CD8-positive, alpha-beta memory T cell (primary cell): ENCODE measurements around the gene NBDY. TPM values are rescaled to one million over a fixed set of nuclear protein-coding genes. Genes with fewer than 3 reads are reported as not detected.
A peak's percentile ranks its signal among the peaks of the same experiment; 100 is the strongest.
"Not testable (repeated sequence)": the region's sequence is repeated elsewhere in the genome, so short reads cannot be mapped to it uniquely, and the experiment has no call there.

ENCODE experiments used
- CTCF ChIA-PET: fragments of 350-600 bp; sonication (Branson Sonifier 250); formaldehyde crosslinking; loops from one replicate; lab custom pipeline; 2021; ENCODE audit warnings: antibody characterized with exemption; lab: Charles Lee
- POLR2A ChIA-PET: fragments of 350-600 bp; sonication (Branson Sonifier 250); formaldehyde crosslinking; loops from one replicate; lab custom pipeline; 2021; ENCODE audit warnings: antibody characterized with exemption; lab: Charles Lee
- DNase-seq, 5 donors: peaks; one replicate each; pipeline versions ENCODE4 v3.0.0 to v3.0.0-alpha.2; 2020 to 2022; ENCODE audit warnings: mixed read lengths in 1 of 5
- H3K27ac ChIP-seq: one replicate; pipeline ENCODE4 v1.7.0; 2013; ENCODE audit warnings: low read depth, mild to moderate bottlenecking, low read length, moderate library complexity
- H3K27me3 ChIP-seq: 2 replicates; pipeline ENCODE4 v1.7.0; 2013; ENCODE audit warnings: low read length, mild to moderate bottlenecking; ENCODE audit not compliant: insufficient read depth, poor library complexity, severe bottlenecking
- H3K36me3 ChIP-seq: 2 replicates; pipeline ENCODE4 v1.7.0; 2013; ENCODE audit warnings: mild to moderate bottlenecking, low read length, moderate library complexity; ENCODE audit not compliant: insufficient read depth
- H3K4me1 ChIP-seq: 2 replicates; pipeline ENCODE4 v1.7.0; 2013; ENCODE audit warnings: mild to moderate bottlenecking, low read length, moderate library complexity; ENCODE audit not compliant: insufficient read depth
- H3K4me3 ChIP-seq: 2 replicates; pipeline ENCODE4 v1.7.0; 2013; ENCODE audit warnings: mild to moderate bottlenecking, low read length
- H3K9me3 ChIP-seq: 2 replicates; pipeline ENCODE4 v1.7.0; 2013; ENCODE audit warnings: mild to moderate bottlenecking, low read length
- H3K27ac Mint-ChIP-seq, 8 donors: one replicate each; pipeline ENCODE4 v1.8.0; 2020 to 2021; ENCODE audit warnings: mixed read lengths in 8 of 8, mild to moderate bottlenecking in 6 of 8, inconsistent platforms in 3 of 8, moderate library complexity in 3 of 8
- H3K27me3 Mint-ChIP-seq, 2 donors: one replicate each; pipeline ENCODE4 v1.8.0; 2020 to 2021; ENCODE audit warnings: mixed read lengths in 2 of 2, mild to moderate bottlenecking in 1 of 2, moderate library complexity in 1 of 2
- H3K36me3 Mint-ChIP-seq, 3 donors: one replicate each; pipeline ENCODE4 v1.8.0; 2020 to 2021; ENCODE audit warnings: mixed read lengths in 3 of 3, inconsistent platforms in 1 of 3, mild to moderate bottlenecking in 1 of 3
- H3K4me1 Mint-ChIP-seq, 3 donors: one replicate each; pipeline ENCODE4 v1.8.0; 2020 to 2021; ENCODE audit warnings: mixed read lengths in 3 of 3, inconsistent platforms in 1 of 3, mild to moderate bottlenecking in 1 of 3
- H3K4me3 Mint-ChIP-seq, 7 donors: one replicate each; pipeline ENCODE4 v1.8.0; 2020 to 2021; ENCODE audit warnings: mixed read lengths in 7 of 7, mild to moderate bottlenecking in 6 of 7, moderate library complexity in 4 of 7, inconsistent platforms in 2 of 7
- H3K9me3 Mint-ChIP-seq, 5 donors: one replicate each; pipeline ENCODE4 v1.8.0; 2020 to 2022; ENCODE audit warnings: mixed read lengths in 5 of 5, mild to moderate bottlenecking in 3 of 5, moderate library complexity in 2 of 5, inconsistent platforms in 1 of 5
- polyA plus RNA-seq: library from polyadenylated mRNA; unstranded; fragments of 300-500 nt; fragmentation: Illumina TruSeq; gene quantifications from one replicate; pipeline ENCODE4 v1.2.3, GENCODE V29; 2021
- total RNA-seq, 2 experiments: library from RNA; stranded (reverse); gene quantifications; one replicate each; pipeline ENCODE4 v1.2.3, GENCODE V29; 2021

Gene NBDY
- total and polyA plus RNA-seq, 3 experiments from 2014 or later, result 34.1 to 65.2 (median 34.8) TPM

GRCh38 chrX:56764975-56765791, 36.1 kb downstream of the NBDY start:
- H3K27ac Mint-ChIP-seq, result peak overlapping the region; percentile 83 to 98 (median 92)
- POLR2A ChIA-PET, result interaction anchor here (0.7 kb wide), 1 partner anchor 213 kb away, joined by 3 read pairs; no protein-coding TSS in a partner anchor
- no peak overlapping the region for H3K27ac ChIP-seq
- H3K27me3 Mint-ChIP-seq, result peaks cover 0 to 2% of the 10 kb centered on the region in 2 donors
- peaks cover 53 to 62% (median 54%) of the 10 kb centered on the region in 3 donors for H3K4me1 Mint-ChIP-seq
- no peaks in the 10 kb centered on the region for H3K9me3 ChIP-seq
- H3K9me3 Mint-ChIP-seq, result no peaks in the 10 kb centered on the region
- peak overlapping the region; percentile 45 for H3K4me3 ChIP-seq
- H3K4me3 Mint-ChIP-seq, result peak overlapping the region; percentile 28 to 98 (median 94)
- peak in 2 of 5 donors; percentile 44 to 65 for DNase-seq
- no peaks in the 10 kb centered on the region for H3K36me3 ChIP-seq
- peaks cover 0 to 7% (median 0%) of the 10 kb centered on the region in 3 donors for H3K36me3 Mint-ChIP-seq
- peaks cover 41% of the 10 kb centered on the region for H3K4me1 ChIP-seq
- CTCF ChIA-PET, result interaction anchor here (1.3 to 2.3 kb wide), 2 partner anchors 38 to 213 kb away, joined by 4 to 16 read pairs; no protein-coding TSS in a partner anchor
- H3K27me3 ChIP-seq, result no peaks in the 10 kb centered on the region

DNA sequence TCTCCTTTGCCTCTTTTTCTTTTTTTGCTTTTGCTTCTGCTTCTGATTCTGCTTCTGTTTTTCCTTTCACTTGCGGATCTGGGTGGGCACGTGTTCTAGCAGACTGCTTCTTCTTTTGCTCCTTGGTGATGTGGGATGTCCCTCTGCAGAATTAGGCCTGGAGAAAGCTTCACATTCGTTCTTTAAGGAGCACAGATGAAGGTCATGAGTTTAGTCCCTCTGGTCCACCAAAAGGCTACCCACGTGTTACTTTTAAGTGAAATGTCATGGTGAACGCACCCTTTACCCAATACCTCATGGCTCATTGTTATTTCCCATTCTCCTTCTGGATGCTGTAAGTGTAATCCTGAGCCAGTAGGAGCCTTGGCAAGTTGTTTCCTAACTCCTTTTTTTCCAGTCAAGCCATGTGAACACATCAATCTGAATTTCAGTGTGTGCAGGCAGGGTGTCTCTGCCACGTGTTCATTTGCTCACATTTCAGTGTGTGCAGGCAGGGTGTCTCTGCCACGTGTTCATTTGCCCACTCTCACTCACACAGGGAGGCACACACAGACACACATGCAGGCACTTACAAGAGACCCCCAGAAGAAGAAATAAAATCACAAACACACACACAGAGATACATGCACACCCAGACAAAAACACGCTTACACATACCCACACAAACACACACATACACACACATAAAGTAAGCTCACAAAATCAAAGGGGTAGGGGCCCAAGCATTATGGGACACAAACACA, 36.9 kb downstream of the NBDY start:
- peak overlapping the region; percentile 83 to 98 (median 92) for H3K27ac Mint-ChIP-seq
- no peaks in the 10 kb centered on the region for H3K9me3 ChIP-seq
- H3K27me3 ChIP-seq, result no peaks in the 10 kb centered on the region
- H3K4me3 ChIP-seq, result no peak overlapping the region
- peak overlapping the region; percentile 58 to 98 (median 94) for H3K4me3 Mint-ChIP-seq
- H3K27ac ChIP-seq, result no peak overlapping the region
- H3K27me3 Mint-ChIP-seq, result peaks cover 0 to 2% of the 10 kb centered on the region in 2 donors
- no peaks in the 10 kb centered on the region for H3K9me3 Mint-ChIP-seq
- peaks cover 50 to 59% (median 53%) of the 10 kb centered on the region in 3 donors for H3K4me1 Mint-ChIP-seq
- CTCF ChIA-PET, result interaction anchor here (2.3 kb wide), 1 partner anchor 212 kb away, joined by 16 read pairs; no protein-coding TSS in a partner anchor
- peaks cover 0 to 7% (median 0%) of the 10 kb centered on the region in 3 donors for H3K36me3 Mint-ChIP-seq
- POLR2A ChIA-PET, result interaction anchor here (0.7 kb wide), 1 partner anchor 213 kb away, joined by 3 read pairs; no protein-coding TSS in a partner anchor
- no peak for DNase-seq
- no peaks in the 10 kb centered on the region for H3K36me3 ChIP-seq
- peaks cover 41% of the 10 kb centered on the region for H3K4me1 ChIP-seq

DNA sequence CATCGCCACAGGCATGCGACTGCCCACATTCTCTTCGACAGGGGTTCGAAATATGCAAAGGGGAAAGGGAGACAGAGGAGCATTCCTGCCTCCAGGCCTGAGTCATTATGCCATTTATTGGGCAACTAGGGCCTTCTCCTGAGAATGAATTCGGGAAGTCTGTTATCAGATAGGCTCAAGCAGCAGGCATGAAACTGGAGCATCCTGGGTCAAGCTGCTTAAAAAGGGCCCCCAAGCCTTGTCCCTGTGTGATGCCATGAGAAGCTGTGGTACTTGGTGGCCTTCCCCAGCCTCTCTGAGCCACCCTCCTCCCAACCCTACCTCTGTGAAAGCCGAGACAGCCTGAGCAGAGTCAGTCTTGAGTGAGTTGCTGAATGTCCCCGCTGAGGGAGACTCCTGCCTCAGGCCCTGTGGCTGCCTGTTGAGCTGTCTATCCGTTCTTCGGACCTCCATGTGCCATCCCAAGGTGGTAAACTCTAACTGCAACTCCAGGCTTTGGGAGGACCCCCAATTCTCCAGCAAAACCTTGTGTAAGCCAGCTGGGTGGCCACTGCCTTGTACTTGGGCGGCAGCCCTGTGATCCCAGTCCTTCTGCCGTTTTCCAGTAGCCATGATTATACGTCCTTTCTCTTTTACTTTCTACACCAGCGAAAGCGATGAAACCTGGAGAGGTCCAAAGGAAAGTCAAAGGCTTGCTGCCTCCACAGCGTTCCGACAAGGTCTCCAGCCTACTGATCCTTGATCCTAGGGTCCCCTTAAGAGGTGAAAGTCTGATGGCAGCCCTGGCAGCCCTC, 37.7 kb downstream of the NBDY start:
- peak in 1 of 5 donors; percentile 45 for DNase-seq
- Histone ChIP-seq H3K4me1 (peaks cover 38% of the 10 kb centered on the region), H3K9me3 (no peaks in the 10 kb centered on the region), H3K4me3 (no peak overlapping the region), H3K36me3 (no peaks in the 10 kb centered on the region), H3K27ac (no peak overlapping the region), H3K27me3 (no peaks in the 10 kb centered on the region)
- Mint-ChIP-seq H3K4me1 (peaks cover 43 to 51% (median 47%) of the 10 kb centered on the region in 3 donors), H3K27me3 (peaks cover 0 to 2% of the 10 kb centered on the region in 2 donors), H3K9me3 (no peaks in the 10 kb centered on the region), H3K27ac (peak overlapping the region; percentile 31 to 93 (median 72)), H3K4me3 (peak overlapping the region in 6 of 7 donors; percentile 58 to 98 (median 94)), H3K36me3 (peaks cover 0 to 7% (median 0%) of the 10 kb centered on the region in 3 donors)
- ChIA-PET POLR2A (no interaction called here), CTCF (no interaction called here)

DNA sequence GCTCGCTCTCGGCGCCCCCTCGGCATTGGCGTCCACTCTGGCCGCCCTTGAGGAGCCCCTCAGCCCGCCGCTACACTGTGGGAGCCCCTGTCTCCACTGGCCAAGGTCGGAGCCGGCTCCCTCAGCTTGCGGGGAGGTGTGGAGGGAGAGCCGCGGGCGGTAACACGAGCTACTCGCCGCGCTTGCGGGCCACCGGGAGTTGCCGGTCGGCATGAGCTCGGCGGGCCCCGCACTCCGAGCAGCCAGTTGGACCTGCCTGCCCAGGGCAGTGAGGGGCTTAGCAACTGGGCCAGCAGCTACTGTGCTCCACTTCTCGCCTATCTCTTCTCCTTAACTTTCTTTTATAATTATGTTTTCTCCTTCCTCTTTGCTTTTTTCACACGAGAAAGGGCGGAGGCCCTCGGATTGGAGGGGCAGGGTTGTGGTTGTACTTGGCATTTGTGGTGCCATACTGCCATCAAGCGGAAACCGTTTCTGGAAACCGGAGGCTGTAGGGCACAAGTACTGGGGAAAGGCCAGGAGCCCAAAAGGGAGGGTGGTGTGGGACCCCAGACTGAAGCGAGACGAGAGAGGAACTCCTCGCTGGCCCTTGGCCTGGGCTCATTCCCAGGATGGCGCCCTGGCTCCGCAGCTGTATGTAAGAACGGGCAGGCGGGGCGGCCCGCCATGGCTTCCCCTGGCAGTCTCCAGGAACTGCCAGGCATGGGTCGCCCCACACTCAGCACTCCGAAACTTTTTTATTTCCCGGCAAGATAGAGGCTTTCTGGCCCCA, 38.5 kb downstream of the NBDY start:
- H3K4me3 Mint-ChIP-seq, result peak overlapping the region in 5 of 7 donors; percentile 91 to 98 (median 94)

GRCh38 chrX:56768120-56768660, 39.1 kb downstream of the NBDY start:
- H3K27me3 Mint-ChIP-seq, CTCF ChIA-PET, DNase-seq, H3K9me3 Mint-ChIP-seq, H3K9me3 ChIP-seq, H3K36me3 ChIP-seq, H3K27me3 ChIP-seq, H3K27ac Mint-ChIP-seq, H3K36me3 Mint-ChIP-seq, POLR2A ChIA-PET, H3K4me3 ChIP-seq, H3K4me3 Mint-ChIP-seq, H3K27ac ChIP-seq: not testable (repeated sequence)
- peaks cover 28 to 37% (median 34%) of the 10 kb centered on the region in 3 donors for H3K4me1 Mint-ChIP-seq
- peaks cover 24% of the 10 kb centered on the region for H3K4me1 ChIP-seq

More for the DNA sequence above, 38.5 kb downstream of the NBDY start:
- Mint-ChIP-seq H3K4me1 (peaks cover 35 to 43% (median 39%) of the 10 kb centered on the region in 3 donors), H3K27ac (peak overlapping the region in 6 of 8 donors; percentile 60 to 93 (median 88))
- CTCF ChIA-PET, H3K27me3 Mint-ChIP-seq, H3K36me3 ChIP-seq, H3K4me3 ChIP-seq, H3K27me3 ChIP-seq, H3K27ac ChIP-seq, H3K9me3 ChIP-seq, H3K9me3 Mint-ChIP-seq, H3K36me3 Mint-ChIP-seq, POLR2A ChIA-PET: not testable (repeated sequence)
- peaks cover 31% of the 10 kb centered on the region for H3K4me1 ChIP-seq
- DNase-seq, result peak in 2 of 5 donors; percentile 69 to 74

DNA sequence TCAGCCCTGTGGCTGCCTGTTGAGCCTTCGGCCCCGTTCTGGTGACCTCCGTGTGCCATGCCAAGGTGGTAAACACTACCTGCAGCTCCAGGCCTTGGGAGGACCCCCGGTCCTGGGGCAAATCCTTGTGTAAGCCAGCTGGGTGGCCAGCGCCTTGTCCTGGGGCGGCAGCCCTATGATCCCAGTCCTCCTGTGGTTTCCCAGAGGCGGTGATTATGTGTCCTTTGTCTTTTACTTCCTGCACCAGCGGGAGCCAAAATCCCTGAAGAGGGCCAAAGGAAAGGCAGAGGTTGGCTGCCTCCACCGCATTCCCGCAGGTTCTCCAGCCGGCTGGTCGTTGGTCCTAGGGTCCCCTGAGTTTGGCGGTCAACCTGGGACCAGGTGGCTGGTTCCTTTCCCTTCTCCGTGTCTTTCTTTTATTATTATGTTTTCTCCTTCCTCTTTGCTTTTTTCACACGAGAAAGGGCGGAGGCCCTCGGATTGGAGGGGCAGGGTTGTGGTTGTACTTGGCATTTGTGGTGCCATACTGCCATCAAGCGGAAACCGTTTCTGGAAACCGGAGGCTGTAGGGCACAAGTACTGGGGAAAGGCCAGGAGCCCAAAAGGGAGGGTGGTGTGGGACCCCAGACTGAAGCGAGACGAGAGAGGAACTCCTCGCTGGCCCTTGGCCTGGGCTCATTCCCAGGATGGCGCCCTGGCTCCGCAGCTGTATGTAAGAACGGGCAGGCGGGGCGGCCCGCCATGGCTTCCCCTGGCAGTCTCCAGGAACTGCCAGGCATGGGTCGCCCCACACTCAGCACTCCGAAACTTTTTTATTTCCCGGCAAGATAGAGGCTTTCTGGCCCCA, 43.9 kb downstream of the NBDY start:
- POLR2A ChIA-PET, H3K27ac ChIP-seq, DNase-seq, H3K36me3 Mint-ChIP-seq, H3K27me3 ChIP-seq, H3K4me1 Mint-ChIP-seq, H3K27me3 Mint-ChIP-seq, H3K9me3 Mint-ChIP-seq, H3K27ac Mint-ChIP-seq, H3K4me3 ChIP-seq, CTCF ChIA-PET, H3K4me3 Mint-ChIP-seq, H3K9me3 ChIP-seq, H3K36me3 ChIP-seq, H3K4me1 ChIP-seq: not testable (repeated sequence)
